Immature natural killer cell (primary cell): ENCODE results near the gene MPPED2. TPM values are rescaled to one million over a fixed set of nuclear protein-coding genes. Genes with fewer than 3 reads are reported as not detected.
A peak's percentile ranks its signal among the peaks of the same experiment; 100 is the strongest.

Experiments used
- DNase-seq, 3 donors: peaks; one replicate each; pipeline ENCODE4 v3.0.0; 2022; ENCODE audit warnings: mixed read lengths in 1 of 3
- H3K27ac Mint-ChIP-seq, 6 donors: one replicate each; pipeline ENCODE4 v1.8.0; 2020; ENCODE audit warnings: mixed read lengths in 6 of 6, mild to moderate bottlenecking in 5 of 6, inconsistent platforms in 4 of 6, moderate library complexity in 3 of 6
- H3K27me3 Mint-ChIP-seq, 3 donors: one replicate each; pipeline ENCODE4 v1.8.0; 2020 to 2021; ENCODE audit warnings: low read depth in 3 of 3, mild to moderate bottlenecking in 3 of 3, mixed read lengths in 3 of 3, moderate library complexity in 3 of 3, inconsistent platforms in 1 of 3
- H3K36me3 Mint-ChIP-seq, 3 donors: one replicate each; pipeline ENCODE4 v1.8.0; 2020; ENCODE audit warnings: mixed read lengths in 3 of 3, inconsistent platforms in 2 of 3, mild to moderate bottlenecking in 2 of 3
- H3K4me1 Mint-ChIP-seq, 2 donors: one replicate each; pipeline ENCODE4 v1.8.0; 2020; ENCODE audit warnings: inconsistent platforms in 2 of 2, mild to moderate bottlenecking in 2 of 2, mixed read lengths in 2 of 2, moderate library complexity in 1 of 2
- H3K4me3 Mint-ChIP-seq, 5 donors: one replicate each; pipeline ENCODE4 v1.8.0; 2020; ENCODE audit warnings: mild to moderate bottlenecking in 5 of 5, mixed read lengths in 5 of 5, inconsistent platforms in 3 of 5, moderate library complexity in 3 of 5
- H3K9me3 Mint-ChIP-seq, 6 donors: one replicate each; pipeline ENCODE4 v1.8.0; 2020; ENCODE audit warnings: mild to moderate bottlenecking in 6 of 6, mixed read lengths in 6 of 6, inconsistent platforms in 4 of 6, moderate library complexity in 3 of 6
- polyA plus RNA-seq, 3 donors: library from polyadenylated mRNA; unstranded; fragments of 300-500 nt; fragmentation: Illumina TruSeq; gene quantifications; one replicate each; pipeline ENCODE4 v1.2.3, GENCODE V29; 2021

Gene MPPED2
- 1 to 10 TPM; 1.7 to 2.0 (median 1.8) TPM for polyA plus RNA-seq

GRCh38 chr11:30586251-30587144, at the start of gene MPPED2:
Gene MPPED2 (minus strand): TSS chr11:30586353. CDS start chr11:30580373, 5,980 bp downstream.
- Mint-ChIP-seq H3K4me1 (peaks cover 16 to 26% of the 10 kb centered on the region in 2 donors), H3K9me3 (peaks cover 0 to 14% (median 0%) of the 10 kb centered on the region in 6 donors), H3K27me3 (peaks cover 3 to 18% (median 13%) of the 10 kb centered on the region in 3 donors), H3K27ac (peak within 1 kb of the TSS in 1 of 6 donors; percentile 40), H3K36me3 (peaks cover 0 to 5% (median 0%) of the 10 kb centered on the region in 3 donors), H3K4me3 (peak within 1 kb of the TSS; percentile 75 to 83 (median 78))
- peak; percentile 23 to 38 (median 26) for DNase-seq

GRCh38 chr11:30635401-30635989, 49.3 kb upstream of the MPPED2 start:
- Mint-ChIP-seq H3K4me1 (no peaks in the 10 kb centered on the region), H3K4me3 (no peak overlapping the region), H3K27ac (no peak overlapping the region), H3K36me3 (no peaks in the 10 kb centered on the region), H3K27me3 (peaks cover 0 to 2% (median 1%) of the 10 kb centered on the region in 3 donors), H3K9me3 (peaks cover 0 to 11% (median 2%) of the 10 kb centered on the region in 6 donors)
- no peak for DNase-seq

GRCh38 chr11:30631148-30631547, 45.0 kb upstream of the MPPED2 start:
- no peaks in the 10 kb centered on the region for H3K36me3 Mint-ChIP-seq
- no peak overlapping the region for H3K27ac Mint-ChIP-seq
- no peak overlapping the region for H3K4me3 Mint-ChIP-seq
- no peaks in the 10 kb centered on the region for H3K4me1 Mint-ChIP-seq
- DNase-seq = no peak
- H3K27me3 Mint-ChIP-seq = peaks cover 2 to 3% (median 3%) of the 10 kb centered on the region in 3 donors
- peaks cover 0 to 11% (median 1%) of the 10 kb centered on the region in 6 donors for H3K9me3 Mint-ChIP-seq

GRCh38 chr11:30619767-30620166, 33.6 kb upstream of the MPPED2 start:
- Mint-ChIP-seq H3K4me3 (no peak overlapping the region), H3K9me3 (peaks cover 0 to 14% (median 2%) of the 10 kb centered on the region in 6 donors), H3K27me3 (peaks cover 0 to 5% (median 4%) of the 10 kb centered on the region in 3 donors), H3K27ac (no peak overlapping the region), H3K4me1 (no peaks in the 10 kb centered on the region), H3K36me3 (peaks cover 0 to 3% (median 0%) of the 10 kb centered on the region in 3 donors)
- DNase-seq = no peak

GRCh38 chr11:30617762-30618161, 31.6 kb upstream of the MPPED2 start:
- no peak for DNase-seq
- peaks cover 0 to 7% (median 0%) of the 10 kb centered on the region in 6 donors for H3K9me3 Mint-ChIP-seq
- H3K4me1 Mint-ChIP-seq = no peaks in the 10 kb centered on the region
- peaks cover 0 to 5% (median 4%) of the 10 kb centered on the region in 3 donors for H3K27me3 Mint-ChIP-seq
- H3K27ac Mint-ChIP-seq = no peak overlapping the region
- H3K36me3 Mint-ChIP-seq = peaks cover 0 to 3% (median 0%) of the 10 kb centered on the region in 3 donors
- H3K4me3 Mint-ChIP-seq = no peak overlapping the region

GRCh38 chr11:30610628-30611027, 24.5 kb upstream of the MPPED2 start:
- peaks cover 0 to 5% (median 3%) of the 10 kb centered on the region in 3 donors for H3K27me3 Mint-ChIP-seq

GRCh38 chr11:30608534-30608933, 22.4 kb upstream of the MPPED2 start:
- no peaks in the 10 kb centered on the region for H3K9me3 Mint-ChIP-seq
- no peaks in the 10 kb centered on the region for H3K36me3 Mint-ChIP-seq
- H3K27me3 Mint-ChIP-seq = peaks cover 0 to 6% (median 3%) of the 10 kb centered on the region in 3 donors
- no peak overlapping the region for H3K27ac Mint-ChIP-seq
- no peak overlapping the region for H3K4me3 Mint-ChIP-seq
- H3K4me1 Mint-ChIP-seq = no peaks in the 10 kb centered on the region
- DNase-seq = no peak

More at GRCh38 chr11:30610628-30611027, 24.5 kb upstream of the MPPED2 start:
- no peak overlapping the region for H3K27ac Mint-ChIP-seq
- H3K36me3 Mint-ChIP-seq = no peaks in the 10 kb centered on the region
- H3K4me3 Mint-ChIP-seq = no peak overlapping the region
- no peak for DNase-seq
- no peaks in the 10 kb centered on the region for H3K4me1 Mint-ChIP-seq
- peaks cover 0 to 4% (median 0%) of the 10 kb centered on the region in 6 donors for H3K9me3 Mint-ChIP-seq

- no peak for DNase-seq
- H3K4me3 Mint-ChIP-seq = no peak overlapping the region
- no peak overlapping the region for H3K27ac Mint-ChIP-seq
- no peaks in the 10 kb centered on the region for H3K9me3 Mint-ChIP-seq
- no peaks in the 10 kb centered on the region for H3K4me1 Mint-ChIP-seq
- H3K27me3 Mint-ChIP-seq = peaks cover 0 to 7% (median 0%) of the 10 kb centered on the region in 3 donors
- no peaks in the 10 kb centered on the region for H3K36me3 Mint-ChIP-seq
These were observed 19.0 kb upstream of the MPPED2 start for GRCh38 chr11:30605036-30605605.

- Mint-ChIP-seq H3K4me1 (no peaks in the 10 kb centered on the region), H3K36me3 (no peaks in the 10 kb centered on the region), H3K27ac (no peak overlapping the region), H3K4me3 (no peak overlapping the region), H3K9me3 (no peaks in the 10 kb centered on the region), H3K27me3 (peaks cover 0 to 7% (median 0%) of the 10 kb centered on the region in 3 donors)
- DNase-seq = no peak
These were observed 17.2 kb upstream of the MPPED2 start for GRCh38 chr11:30603357-30603756.

- Mint-ChIP-seq H3K4me3 (no peak overlapping the region), H3K4me1 (no peaks in the 10 kb centered on the region)
These were observed 10.7 kb upstream of the MPPED2 start for GRCh38 chr11:30596832-30597231.

GRCh38 chr11:30595934-30596333, 9.8 kb upstream of the MPPED2 start:
- no peak for DNase-seq
- Mint-ChIP-seq H3K36me3 (no peaks in the 10 kb centered on the region), H3K4me3 (no peak overlapping the region), H3K9me3 (peaks cover 0 to 2% (median 0%) of the 10 kb centered on the region in 6 donors), H3K4me1 (no peaks in the 10 kb centered on the region), H3K27ac (no peak overlapping the region), H3K27me3 (peaks cover 0 to 3% (median 2%) of the 10 kb centered on the region in 3 donors)

More at GRCh38 chr11:30596832-30597231, 10.7 kb upstream of the MPPED2 start:
- H3K27me3 Mint-ChIP-seq = peaks cover 0 to 2% (median 0%) of the 10 kb centered on the region in 3 donors
- H3K36me3 Mint-ChIP-seq = no peaks in the 10 kb centered on the region
- H3K27ac Mint-ChIP-seq = no peak overlapping the region
- peaks cover 0 to 2% (median 0%) of the 10 kb centered on the region in 6 donors for H3K9me3 Mint-ChIP-seq
- no peak for DNase-seq

GRCh38 chr11:30594646-30595411, 8.7 kb upstream of the MPPED2 start:
- DNase-seq = no peak
- Mint-ChIP-seq H3K36me3 (no peaks in the 10 kb centered on the region), H3K27me3 (peaks cover 0 to 3% (median 2%) of the 10 kb centered on the region in 3 donors), H3K4me1 (no peaks in the 10 kb centered on the region), H3K4me3 (no peak overlapping the region), H3K27ac (no peak overlapping the region), H3K9me3 (peaks cover 0 to 2% (median 0%) of the 10 kb centered on the region in 6 donors)

- Mint-ChIP-seq H3K9me3 (peaks cover 0 to 9% (median 0%) of the 10 kb centered on the region in 6 donors), H3K4me3 (peak overlapping the region in 4 of 5 donors; percentile 60 to 83 (median 78)), H3K4me1 (peaks cover 16 to 26% of the 10 kb centered on the region in 2 donors), H3K27ac (no peak overlapping the region), H3K36me3 (peaks cover 0 to 5% (median 0%) of the 10 kb centered on the region in 3 donors), H3K27me3 (peaks cover 3 to 18% (median 13%) of the 10 kb centered on the region in 3 donors)
- DNase-seq = no peak
These were observed 1.2 kb upstream of the MPPED2 start for GRCh38 chr11:30587269-30587812.
